ENCODE data around the gene CDC42SE2. TPM values are rescaled to one million over a fixed set of nuclear protein-coding genes. Genes with fewer than 3 reads are reported as not detected.

The CDC42SE2 gene
- total RNA-seq, 1 experiment from 2014 or later = 25.9 TPM

Other genes with a start within 250 kb of the CDC42SE2 start
- 330 and 344 TPM in 2 replicates for gene HINT1, start 98.8 kb upstream of the CDC42SE2 start, total RNA-seq (2014; rRNA removed; shearing (Covaris generic))
- gene LYRM7, start 93.1 kb upstream of the CDC42SE2 start, total RNA-seq (2014; rRNA removed; shearing (Covaris generic)) = 4.5 and 9.3 TPM in 2 replicates